ENCODE data around the gene C20orf141.

- TF ChIP-seq CTCF (IDR thresholded peaks at IDR 0.05) (no peak), POLR2A (IDR thresholded peaks at IDR 0.05) (no peak)
Measured at GRCh38 chr20:2805689-2806350, 9.0 kb upstream of the C20orf141 start.

Data from heart left ventricle (tissue), 13 donors.